ENCODE measurements around the gene PABPN1L.

The PABPN1L gene

GRCh38 chr16:88883946-88884345 lies 17.5 kb upstream of the PABPN1L start:
- no peak for TF ChIP-seq POLR2A (IDR thresholded peaks at IDR 0.05; ENCODE audit: low read depth, low read length)
- FAIRE-seq: no peak

DNA sequence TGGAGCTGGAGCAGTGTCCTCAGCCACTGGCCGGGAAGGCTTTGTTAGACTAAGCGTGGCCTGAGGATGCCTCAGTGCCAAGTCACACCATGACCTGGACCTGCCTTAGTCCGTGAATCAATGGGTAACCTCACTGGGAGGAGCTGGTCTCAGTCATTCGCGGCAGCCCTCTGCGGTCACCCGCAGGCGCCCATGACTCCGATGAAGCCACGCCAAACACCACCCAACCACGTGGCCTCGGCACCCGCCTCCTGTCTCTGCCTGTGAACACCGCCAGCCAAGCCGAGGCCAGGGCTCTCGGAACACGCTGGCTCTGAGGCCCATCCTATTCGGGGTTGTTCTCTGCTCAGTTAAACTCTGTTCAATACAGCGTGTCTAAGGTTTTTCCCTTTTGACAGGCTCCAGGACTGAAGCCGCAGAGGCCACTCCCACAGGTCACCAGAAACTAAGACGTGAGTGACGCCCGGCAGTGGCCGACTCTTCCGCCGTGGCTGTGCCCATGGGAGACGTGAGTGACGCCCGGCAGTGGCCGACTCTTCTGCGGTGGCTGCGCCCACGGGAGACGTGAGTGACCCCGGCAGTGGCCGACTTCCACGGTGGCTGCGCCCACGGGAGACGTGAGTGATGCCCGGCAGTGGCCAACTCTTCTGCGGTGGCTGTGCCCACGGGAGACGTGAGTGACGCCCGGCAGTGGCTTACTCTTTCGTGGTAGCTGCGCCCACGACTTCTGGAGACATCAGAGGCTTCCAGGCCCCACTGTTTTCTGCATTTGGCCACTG lies 16.8 kb upstream of the PABPN1L start:
- DNase-seq (ENCODE audit: insufficient read length, low spot score) (no peak), FAIRE-seq (no peak)
- TF ChIP-seq POLR2A (IDR thresholded peaks at IDR 0.05; ENCODE audit: low read depth, low read length): no peak

More at GRCh38 chr16:88883946-88884345, 17.5 kb upstream of the PABPN1L start:
- no peak for DNase-seq (ENCODE audit: insufficient read length, low spot score)

DNA sequence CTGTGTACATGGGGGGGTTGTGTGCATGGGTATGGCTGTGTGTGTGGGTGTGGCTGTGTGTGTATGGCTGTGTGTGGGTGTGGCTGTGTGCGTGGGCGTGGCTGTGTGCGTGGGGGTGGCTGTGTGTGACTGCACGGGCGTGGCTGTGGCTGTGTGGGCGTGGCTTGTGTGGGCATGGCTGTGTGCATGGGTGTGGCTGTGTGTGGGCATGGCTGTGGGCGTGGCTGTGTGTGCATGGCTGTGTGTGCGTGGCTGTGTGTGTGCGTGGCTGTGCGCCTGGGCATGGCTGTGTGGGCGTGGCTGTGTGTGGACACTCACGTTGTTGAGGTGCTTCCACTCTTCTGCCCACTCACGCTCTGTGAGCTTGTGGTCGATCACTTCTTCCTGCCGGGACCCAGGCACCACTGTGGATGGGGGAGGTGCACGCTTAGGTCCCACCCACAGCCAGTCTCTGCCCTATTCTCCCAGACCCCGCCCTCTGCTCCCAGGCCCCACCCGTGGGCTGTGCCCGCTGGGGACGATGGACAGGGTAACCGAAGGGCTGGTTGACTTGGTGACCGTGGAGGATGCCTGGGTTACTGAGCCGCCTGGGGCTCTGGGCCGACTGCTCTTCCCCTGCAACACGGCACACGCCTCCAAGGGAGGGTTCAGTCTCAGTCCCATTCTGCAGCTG lies 16.0 kb upstream of the PABPN1L start:
- no peak; the same call in 1 of the 2 replicates for TF ChIP-seq POLR2A (IDR thresholded peaks at IDR 0.05; ENCODE audit: low read depth, low read length)
- FAIRE-seq: no peak

DNA sequence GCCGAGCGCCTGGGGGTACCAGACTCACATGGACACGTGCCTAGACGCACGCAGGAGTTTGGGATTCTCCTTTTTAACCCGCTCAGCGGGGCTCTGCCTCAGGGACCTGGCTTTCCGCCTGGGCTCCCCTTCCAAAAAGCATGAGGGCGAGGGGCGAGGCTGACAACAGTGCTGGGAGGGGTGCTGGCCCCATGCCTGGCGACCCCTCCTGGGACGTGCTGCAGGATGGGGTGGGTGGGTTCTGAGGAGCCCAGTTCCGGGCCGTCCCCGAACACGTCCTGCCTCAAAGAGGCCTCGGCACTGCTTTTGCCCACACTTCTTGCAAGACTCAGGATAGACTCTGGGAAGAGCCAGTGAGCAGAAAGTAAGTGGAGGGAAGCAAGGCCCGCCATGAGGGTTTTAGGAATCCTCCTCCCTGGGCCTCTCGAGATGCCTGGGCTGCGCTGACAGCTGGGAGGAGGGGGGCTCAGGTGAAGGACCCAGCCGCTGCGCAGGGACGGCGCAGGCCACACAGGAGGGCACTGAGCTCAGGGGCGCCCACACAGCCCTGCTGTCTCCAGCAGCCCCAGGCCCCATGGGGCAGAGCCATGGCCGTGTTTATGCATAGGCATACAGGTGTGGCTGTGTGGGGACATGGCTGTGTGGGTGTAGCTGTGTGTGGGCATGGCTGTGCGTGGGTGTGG lies 15.4 kb upstream of the PABPN1L start:
- no peak for TF ChIP-seq POLR2A (IDR thresholded peaks at IDR 0.05; ENCODE audit: low read depth, low read length)
- FAIRE-seq (no peak), DNase-seq (ENCODE audit: insufficient read length, low spot score) (no peak)

More for the DNA sequence above, 16.0 kb upstream of the PABPN1L start:
- no peak for DNase-seq (ENCODE audit: insufficient read length, low spot score)

GRCh38 chr16:88881007-88881615 lies 14.7 kb upstream of the PABPN1L start:
- FAIRE-seq (no peak), DNase-seq (ENCODE audit: insufficient read length, low spot score) (no peak)
- no peak for TF ChIP-seq POLR2A (IDR thresholded peaks at IDR 0.05; ENCODE audit: low read depth, low read length)

DNA sequence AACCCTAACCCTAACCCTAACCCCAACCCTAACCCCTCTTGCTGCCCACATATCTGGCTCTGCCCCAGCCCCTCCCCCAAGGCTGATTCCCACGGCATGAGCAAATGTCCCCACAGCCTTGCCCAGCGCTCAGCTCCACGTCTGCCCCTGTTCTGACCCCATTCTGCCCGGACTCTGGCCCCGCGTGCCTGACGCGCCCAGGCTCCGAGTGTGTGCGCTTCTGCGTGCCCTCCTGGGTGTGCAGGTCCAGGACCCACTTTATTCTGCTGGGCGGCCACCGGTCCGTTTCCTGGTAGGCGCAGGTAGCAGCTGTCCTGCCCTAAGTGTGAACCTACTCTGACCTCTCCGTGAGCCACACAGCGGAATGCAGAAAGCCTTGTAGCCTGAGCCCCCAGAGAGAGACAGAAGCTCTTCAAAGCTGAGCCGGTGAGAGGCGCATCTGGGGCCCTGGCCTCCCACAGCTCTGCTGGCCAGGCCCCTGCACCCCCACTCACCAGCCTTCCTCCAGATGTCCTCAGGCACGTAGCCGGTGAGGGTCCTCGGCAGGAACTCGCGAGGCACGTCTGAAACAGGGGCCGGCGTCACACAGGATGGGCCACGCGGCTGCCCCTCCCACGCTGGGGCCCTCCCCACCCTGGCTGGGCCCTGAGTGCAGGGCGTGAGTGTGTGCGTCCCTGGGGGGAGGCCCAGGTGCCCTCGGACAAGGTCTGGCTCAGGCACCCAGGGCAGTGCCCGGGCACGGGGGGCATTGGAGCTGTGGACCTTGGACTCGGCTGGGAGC lies 14.0 kb upstream of the PABPN1L start:
- FAIRE-seq (no peak), DNase-seq (ENCODE audit: insufficient read length, low spot score) (no peak)
- TF ChIP-seq POLR2A (IDR thresholded peaks at IDR 0.05; ENCODE audit: low read depth, low read length): no peak

DNA sequence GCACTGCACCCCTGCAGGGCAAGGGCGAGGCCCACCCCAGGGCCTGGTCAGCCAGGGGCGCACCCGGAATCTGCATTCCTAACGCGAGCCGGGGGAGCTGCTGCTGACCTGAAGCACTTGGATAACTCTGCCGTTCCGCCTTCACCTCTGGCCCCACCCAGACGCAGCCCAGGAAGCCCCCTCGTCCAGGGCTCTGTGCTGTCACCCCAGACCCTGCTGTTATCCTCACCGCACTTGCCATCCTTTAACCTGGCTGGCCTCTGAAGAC lies 13.3 kb upstream of the PABPN1L start:
- DNase-seq (ENCODE audit: insufficient read length, low spot score): no peak
- no peak for TF ChIP-seq POLR2A (IDR thresholded peaks at IDR 0.05; ENCODE audit: low read depth, low read length)
- no peak for FAIRE-seq

DNA sequence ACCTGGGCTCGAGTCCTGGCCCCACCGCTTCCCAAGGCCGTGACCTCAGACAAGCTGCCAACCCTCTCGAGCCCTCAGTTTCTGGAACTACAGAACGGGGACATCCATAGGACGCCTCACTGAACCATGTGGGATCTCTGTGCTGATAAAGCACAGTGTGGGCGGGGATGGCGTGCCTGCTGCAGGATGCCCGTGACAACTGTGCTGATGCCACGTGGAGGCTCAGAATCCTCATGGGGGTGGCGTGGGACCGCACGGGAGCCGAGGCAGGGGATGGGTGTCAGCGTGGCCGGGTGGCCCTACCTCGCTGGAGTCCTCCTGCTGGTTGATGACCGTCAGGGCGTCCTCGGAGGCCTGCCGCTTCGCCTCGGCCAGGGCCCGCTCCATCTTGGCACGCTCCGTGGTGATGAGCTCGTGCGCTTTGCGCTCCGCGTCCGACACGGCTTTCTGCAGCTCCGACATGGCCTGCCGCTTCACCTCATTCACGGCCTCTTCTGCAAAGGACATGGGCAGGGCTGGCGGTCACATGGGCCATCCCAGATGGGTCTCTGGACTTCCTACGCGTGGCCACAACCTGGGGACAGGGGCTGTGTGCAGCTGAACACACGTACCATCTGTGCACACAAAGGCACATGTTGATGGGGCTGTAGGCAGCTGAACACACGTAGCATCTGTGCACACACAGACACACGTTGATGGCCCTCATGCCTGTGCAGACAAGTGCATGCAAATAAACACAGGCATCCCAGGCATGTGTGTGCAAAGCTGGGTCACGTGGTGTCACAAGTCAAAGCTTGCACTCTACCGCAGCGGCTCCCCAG lies 12.7 kb upstream of the PABPN1L start:
- FAIRE-seq (no peak), DNase-seq (ENCODE audit: insufficient read length, low spot score) (no peak)
- TF ChIP-seq POLR2A (IDR thresholded peaks at IDR 0.05; ENCODE audit: low read depth, low read length): no peak

DNA sequence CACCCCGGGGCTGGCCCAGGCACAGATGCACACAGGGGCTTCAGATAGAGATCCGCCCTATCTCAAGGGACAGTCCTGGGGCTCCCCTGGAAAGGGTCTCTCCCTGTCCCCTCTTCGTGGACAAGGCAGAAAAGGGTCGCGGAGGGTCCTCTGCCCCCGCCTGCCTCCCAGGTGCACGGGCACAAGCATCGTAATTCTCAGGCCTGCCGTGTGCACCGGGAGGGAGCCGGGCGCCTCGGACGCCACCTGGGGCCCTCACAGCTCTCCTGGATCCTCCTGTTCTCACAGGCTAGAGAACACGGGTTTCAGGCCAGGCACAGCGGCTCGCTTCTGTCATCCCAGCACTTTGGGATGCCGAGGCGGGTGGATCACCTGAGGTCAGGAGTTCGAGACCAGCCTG lies 11.9 kb upstream of the PABPN1L start:
- FAIRE-seq (no peak), DNase-seq (ENCODE audit: insufficient read length, low spot score) (no peak)
- no peak for TF ChIP-seq POLR2A (IDR thresholded peaks at IDR 0.05; ENCODE audit: low read depth, low read length)

DNA sequence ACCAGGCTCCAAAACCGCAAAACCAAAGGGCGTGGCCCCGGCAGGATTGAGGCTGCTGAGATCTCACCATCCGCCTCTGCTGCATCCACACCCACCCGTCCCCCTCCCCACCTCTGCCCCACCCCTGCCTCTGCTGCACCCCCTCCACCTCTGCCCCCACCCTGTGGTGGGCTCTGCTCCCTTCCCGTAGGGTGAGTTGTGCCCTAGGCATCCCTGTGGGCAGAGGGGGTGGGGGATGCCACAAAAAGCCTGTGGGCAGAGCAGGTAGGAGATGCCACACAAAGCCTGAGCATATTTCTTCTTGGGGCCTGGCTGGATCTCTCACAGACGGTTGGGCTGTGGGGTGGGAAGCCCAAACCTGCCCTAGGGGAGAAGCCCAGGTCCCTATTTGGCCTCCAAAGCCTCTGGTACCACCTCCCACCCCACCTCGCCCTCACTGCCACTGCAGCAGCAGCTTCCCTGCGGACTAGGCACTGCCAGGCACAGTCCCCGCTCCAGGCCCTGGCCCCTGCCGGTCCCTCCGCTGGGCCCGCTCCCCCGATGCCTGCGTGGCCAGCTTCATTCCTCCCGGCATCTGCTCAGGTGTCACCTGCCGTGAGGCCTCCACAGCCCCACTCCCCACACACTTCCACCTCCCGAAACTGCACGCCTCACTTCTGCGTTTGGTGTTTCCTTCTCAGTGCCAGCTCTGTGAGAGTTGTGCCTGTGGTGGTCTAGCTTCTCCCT lies 11.3 kb upstream of the PABPN1L start:
- no peak for TF ChIP-seq POLR2A (IDR thresholded peaks at IDR 0.05; ENCODE audit: low read depth, low read length)
- DNase-seq (ENCODE audit: insufficient read length, low spot score) (no peak), FAIRE-seq (no peak)

GRCh38 chr16:88876942-88877526 lies 10.6 kb upstream of the PABPN1L start:
- no peak for FAIRE-seq
- no peak for DNase-seq (ENCODE audit: insufficient read length, low spot score)
- TF ChIP-seq POLR2A (IDR thresholded peaks at IDR 0.05; ENCODE audit: low read depth, low read length): no peak

- FAIRE-seq (no peak), DNase-seq (ENCODE audit: insufficient read length, low spot score) (no peak)
- no peak for TF ChIP-seq POLR2A (IDR thresholded peaks at IDR 0.05; ENCODE audit: low read depth, low read length)
Observed at GRCh38 chr16:88875703-88876234, 9.3 kb upstream of the PABPN1L start.

Measured in H54 (cell line).